Measurements from ENCODE around the gene CDH4.

DNA sequence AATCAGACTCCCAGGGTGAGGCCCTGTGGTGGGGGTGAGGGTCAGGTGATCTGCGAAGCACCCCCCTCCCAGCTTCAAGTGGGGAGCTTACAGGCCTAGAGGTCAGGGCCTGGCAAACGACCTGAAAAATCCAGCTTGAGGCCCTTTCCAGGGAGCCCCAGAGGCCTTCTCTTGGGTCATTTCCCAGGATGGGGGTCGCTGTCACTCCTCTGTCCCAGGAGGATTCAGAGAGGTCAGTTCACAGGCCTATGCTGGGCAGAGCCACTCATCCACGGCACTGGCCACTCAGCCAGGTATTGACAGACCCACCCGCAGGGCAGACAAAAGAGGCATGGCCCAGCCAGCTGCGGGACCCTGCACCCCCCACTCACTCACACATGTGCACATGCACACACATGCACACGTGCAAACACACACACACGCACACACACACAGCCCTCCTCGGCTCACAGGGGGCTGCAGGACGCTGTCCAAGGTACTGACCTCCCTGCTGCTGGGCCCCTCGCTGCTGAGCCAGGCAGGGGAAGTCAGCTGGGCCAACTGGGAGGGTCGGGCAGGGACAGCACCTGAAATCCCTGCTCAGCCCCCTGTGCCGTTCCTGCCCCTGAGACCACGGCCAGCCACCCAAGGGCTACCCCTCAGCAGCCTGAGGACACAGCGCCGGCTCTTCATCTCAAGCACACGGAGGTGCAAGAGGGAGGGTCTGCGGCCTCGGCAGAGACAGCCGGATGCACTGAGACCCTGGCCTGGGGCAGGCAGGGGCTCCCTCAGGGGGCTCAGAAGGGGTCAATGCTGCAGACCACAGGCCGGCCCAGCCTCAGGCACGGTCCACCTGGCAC, 699.9 kb downstream of the CDH4 start:
- TF ChIP-seq, protein P1, sequence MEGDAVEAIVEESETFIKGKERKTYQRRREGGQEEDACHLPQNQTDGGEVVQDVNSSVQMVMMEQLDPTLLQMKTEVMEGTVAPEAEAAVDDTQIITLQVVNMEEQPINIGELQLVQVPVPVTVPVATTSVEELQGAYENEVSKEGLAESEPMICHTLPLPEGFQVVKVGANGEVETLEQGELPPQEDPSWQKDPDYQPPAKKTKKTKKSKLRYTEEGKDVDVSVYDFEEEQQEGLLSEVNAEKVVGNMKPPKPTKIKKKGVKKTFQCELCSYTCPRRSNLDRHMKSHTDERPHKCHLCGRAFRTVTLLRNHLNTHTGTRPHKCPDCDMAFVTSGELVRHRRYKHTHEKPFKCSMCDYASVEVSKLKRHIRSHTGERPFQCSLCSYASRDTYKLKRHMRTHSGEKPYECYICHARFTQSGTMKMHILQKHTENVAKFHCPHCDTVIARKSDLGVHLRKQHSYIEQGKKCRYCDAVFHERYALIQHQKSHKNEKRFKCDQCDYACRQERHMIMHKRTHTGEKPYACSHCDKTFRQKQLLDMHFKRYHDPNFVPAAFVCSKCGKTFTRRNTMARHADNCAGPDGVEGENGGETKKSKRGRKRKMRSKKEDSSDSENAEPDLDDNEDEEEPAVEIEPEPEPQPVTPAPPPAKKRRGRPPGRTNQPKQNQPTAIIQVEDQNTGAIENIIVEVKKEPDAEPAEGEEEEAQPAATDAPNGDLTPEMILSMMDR (conservative IDR thresholded peaks at IDR 0.05): no peak
- TF ChIP-seq EZH2 (IDR thresholded peaks at IDR 0.05; ENCODE audit: low read depth): no peak
